GM19025 (cell line): Measurements from ENCODE around the gene CFAP45.
"Not testable (repeated sequence)": the region's sequence is repeated elsewhere in the genome, so short reads cannot be mapped to it uniquely, and the experiment has no call there.

Source experiments
- ATAC-seq: cut with Tn5 transposase; IDR thresholded peaks from one replicate; pipeline ENCODE4 v1.9.1; 2021; ENCODE audit warnings: mild to moderate bottlenecking, low read depth, moderate library complexity; ENCODE audit not compliant: unreplicated experiment

CFAP45 gene

GRCh38 chr1:159908031-159908940, 8.3 kb upstream of the CFAP45 start:
- ATAC-seq, result no peak

- no peak for ATAC-seq
Measured at GRCh38 chr1:159906960-159907359, 7.0 kb upstream of the CFAP45 start.

GRCh38 chr1:159904036-159904435, 4.1 kb upstream of the CFAP45 start:
- ATAC-seq, result not testable (repeated sequence)

- no peak for ATAC-seq
Measured at GRCh38 chr1:159902541-159902940, 2.6 kb upstream of the CFAP45 start.

- ATAC-seq, result no peak
Measured at GRCh38 chr1:159900755-159901360, 893 bp upstream of the CFAP45 start.

- ATAC-seq, result not testable (repeated sequence)
Measured at GRCh38 chr1:159899634-159900033, 331 bp downstream of the CFAP45 start.

GRCh38 chr1:159898527-159898926, 1.4 kb downstream of the CFAP45 start:
- ATAC-seq, result no peak

- no peak for ATAC-seq
Measured at GRCh38 chr1:159897962-159898361, 2.0 kb downstream of the CFAP45 start.

GRCh38 chr1:159896546-159896930, 3.4 kb downstream of the CFAP45 start:
- ATAC-seq, result no peak

GRCh38 chr1:159895836-159896545, 4.0 kb downstream of the CFAP45 start:
- no peak for ATAC-seq

- no peak for ATAC-seq
Measured at GRCh38 chr1:159895286-159895685, 4.7 kb downstream of the CFAP45 start.

GRCh38 chr1:159892944-159893343, 7.0 kb downstream of the CFAP45 start:
- ATAC-seq, result no peak

- ATAC-seq, result peak; percentile 79
Measured at GRCh38 chr1:159891275-159892157, 8.4 kb downstream of the CFAP45 start.

- ATAC-seq, result no peak
Measured at GRCh38 chr1:159890390-159890789, 9.6 kb downstream of the CFAP45 start.

- peak; percentile 89 for ATAC-seq
Measured at GRCh38 chr1:159889821-159890252, 10.1 kb downstream of the CFAP45 start.

- ATAC-seq, result no peak
Measured at GRCh38 chr1:159889202-159889601, 10.8 kb downstream of the CFAP45 start.

- ATAC-seq, result no peak
Measured at GRCh38 chr1:159884296-159884695, 15.7 kb downstream of the CFAP45 start.

GRCh38 chr1:159883134-159883533, 16.8 kb downstream of the CFAP45 start:
- no peak for ATAC-seq

GRCh38 chr1:159882527-159882862, 17.5 kb downstream of the CFAP45 start:
- ATAC-seq, result no peak
